GM11168 (cell line): ENCODE data around the gene ZNF467.

ENCODE experiments used
- in situ Hi-C: fragments of 300-500 bp; cut with MboI; formaldehyde crosslinking; loops from one replicate; pipeline ENCODE4 v1.12.0; 2022; ENCODE audit warnings: low sequenced_read_pairs; ENCODE audit not compliant: unreplicated experiment

Gene ZNF467

DNA sequence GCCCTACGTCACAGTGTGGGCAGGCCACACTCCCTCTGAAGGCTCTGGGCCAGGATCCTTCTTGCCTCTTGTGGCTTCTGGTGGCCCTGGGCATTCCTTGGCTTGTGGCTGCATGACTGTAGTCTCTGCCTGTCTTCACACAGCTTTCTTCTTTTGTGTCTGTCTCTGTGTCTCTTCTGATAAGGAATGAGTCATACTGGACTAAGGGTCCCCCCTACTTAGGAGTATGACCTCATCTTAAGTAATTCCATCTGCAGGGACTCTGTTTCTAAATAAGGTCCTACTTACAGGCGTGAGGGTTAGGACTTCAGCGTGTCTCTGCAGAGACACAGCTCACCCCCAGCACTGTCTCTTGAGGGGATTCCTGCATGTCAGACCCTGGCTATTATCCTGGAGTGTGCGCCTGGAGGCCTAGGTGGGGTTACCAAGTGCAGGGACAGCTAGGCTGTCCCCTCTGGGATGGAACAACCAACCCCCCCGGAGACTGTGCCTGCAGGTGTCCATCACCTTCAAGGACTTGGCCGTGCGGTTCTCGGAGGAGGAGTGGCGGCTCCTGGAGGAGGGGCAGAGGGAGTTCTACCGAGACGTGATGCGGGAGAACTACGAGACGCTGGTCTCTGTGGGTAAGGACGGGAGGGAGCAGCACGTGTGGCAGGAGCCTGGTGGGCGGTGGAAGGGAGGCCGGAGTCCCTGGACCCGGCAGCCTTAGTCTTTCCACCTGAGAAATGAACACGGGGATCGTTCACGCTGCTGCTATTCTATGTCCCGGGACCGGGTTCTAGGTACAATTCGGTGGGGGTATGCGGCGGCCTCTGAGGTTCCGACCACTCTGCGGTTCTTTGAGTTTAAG, 54.1 kb downstream of the ZNF467 start:
- in situ Hi-C loops: no loop called here

DNA sequence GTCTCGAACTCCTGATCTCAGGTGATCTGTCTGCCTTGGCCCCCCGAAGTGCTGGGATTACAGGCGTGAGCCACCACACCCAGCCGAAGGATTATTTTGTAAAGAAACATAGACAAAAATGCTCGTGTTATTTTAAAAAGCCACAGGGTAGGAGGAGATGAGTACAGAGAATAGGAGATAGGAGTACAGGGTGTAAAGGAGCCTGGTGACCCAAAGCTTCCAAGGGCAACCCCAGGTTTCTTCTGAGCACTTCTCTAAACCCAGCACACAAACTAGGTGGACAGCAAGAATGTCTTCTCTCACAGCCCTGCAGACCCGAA, 54.7 kb downstream of the ZNF467 start:
- in situ Hi-C loops: no loop called here

- in situ Hi-C loops: no loop called here
Observed at GRCh38 chr7:149717481-149717880, 55.9 kb downstream of the ZNF467 start.

- in situ Hi-C loops: no loop called here
Observed at GRCh38 chr7:149716932-149717307, 56.5 kb downstream of the ZNF467 start.

DNA sequence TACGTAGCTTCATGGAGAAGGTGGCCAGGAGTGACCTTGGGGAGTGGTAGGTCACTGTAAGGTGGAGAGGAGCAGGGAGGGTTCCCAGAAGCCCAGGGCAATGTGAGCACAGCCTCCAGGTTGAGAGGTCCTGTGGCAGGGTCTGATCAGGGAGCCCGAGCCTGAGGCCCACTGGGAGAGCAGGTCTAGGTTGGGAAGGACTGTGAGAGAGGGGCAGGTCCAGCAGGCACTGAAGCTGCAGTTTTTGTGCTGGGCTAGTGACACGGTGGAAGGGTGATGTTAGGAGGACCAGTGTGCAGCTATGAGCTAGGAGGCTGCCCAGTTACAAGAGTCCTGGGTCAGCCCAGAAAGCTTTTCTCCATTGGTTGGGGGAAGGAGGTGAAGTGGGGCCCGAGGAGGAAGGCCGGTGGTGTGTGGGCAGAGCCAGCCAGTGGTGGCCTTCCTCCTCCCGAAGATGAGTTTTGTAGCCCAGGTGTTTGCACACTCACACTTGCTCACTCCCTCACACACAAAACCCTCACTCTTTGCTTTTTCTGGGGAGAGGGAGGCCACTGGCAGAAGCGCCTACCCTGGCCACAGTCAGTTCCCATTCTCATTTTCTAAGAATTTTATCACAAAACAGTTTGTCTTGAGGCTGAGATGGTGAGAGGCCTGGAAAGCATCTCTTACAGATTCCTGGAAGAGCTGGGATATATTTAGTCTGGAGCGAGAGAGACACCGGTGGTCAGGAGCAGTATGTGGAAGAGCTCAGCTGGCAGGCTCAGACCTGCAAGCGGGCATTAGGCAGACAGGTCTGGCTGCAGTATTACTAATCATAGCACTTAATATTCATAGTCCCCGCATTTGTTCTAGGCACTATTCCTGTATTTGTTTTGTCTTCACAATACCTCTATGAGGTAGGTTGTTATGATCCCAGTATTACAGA, 57.1 kb downstream of the ZNF467 start:
- in situ Hi-C loops: no loop called here

- in situ Hi-C loops: no loop called here
Observed at GRCh38 chr7:149715476-149715875, 57.9 kb downstream of the ZNF467 start.

DNA sequence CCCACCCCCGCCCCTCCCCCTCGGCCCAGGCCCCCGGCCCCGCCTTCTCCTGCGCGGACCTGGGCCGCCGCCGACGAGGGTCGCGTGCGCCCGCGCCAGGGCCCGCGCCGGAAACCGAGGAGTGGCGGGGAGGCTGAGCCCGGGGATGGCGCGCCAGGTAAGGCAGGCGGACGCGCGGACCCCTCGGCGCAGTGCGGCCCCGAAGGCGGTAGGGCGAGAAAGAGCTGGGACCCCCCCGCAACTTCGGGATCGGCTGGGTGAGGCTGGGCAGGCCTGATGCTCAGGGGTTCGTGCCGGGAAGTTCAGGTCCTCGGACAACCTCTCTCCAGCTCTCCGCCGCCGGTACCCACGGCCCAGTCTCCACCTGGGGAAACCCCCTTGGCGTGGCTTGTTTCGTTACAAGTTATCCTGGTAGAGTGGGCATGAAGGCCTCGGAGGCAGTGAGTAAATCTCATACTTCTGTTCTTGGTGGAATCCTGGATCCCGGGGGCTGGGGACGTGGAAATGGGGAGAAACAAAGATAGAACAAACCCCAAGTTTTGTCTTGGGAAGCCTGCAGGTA, 58.4 kb downstream of the ZNF467 start:
- in situ Hi-C loops: no loop called here
